Activated naive CD4-positive, alpha-beta T cell treated with anti-CD3 and anti-CD28 coated beads for 36 hours (primary cell): ENCODE data around the gene RC3H1. TPM values are rescaled to one million over a fixed set of nuclear protein-coding genes. Genes with fewer than 3 reads are reported as not detected.
"Not testable (repeated sequence)": the region's sequence is repeated elsewhere in the genome, so short reads cannot be mapped to it uniquely, and the experiment has no call there.

ENCODE experiments used
- CTCF ChIA-PET: fragments of 350-600 bp; sonication (Branson Sonifier 250); formaldehyde crosslinking; loops from one replicate; lab custom pipeline; 2021; ENCODE audit warnings: antibody characterized with exemption; lab: Charles Lee
- DNase-seq: peaks from one replicate; pipeline ENCODE4 v3.0.0-alpha.2; 2020
- H3K27ac Mint-ChIP-seq: one replicate; pipeline ENCODE4 v1.8.0; 2021; ENCODE audit warnings: mild to moderate bottlenecking, mixed read lengths
- H3K27me3 Mint-ChIP-seq: one replicate; pipeline ENCODE4 v1.8.0; 2021; ENCODE audit warnings: low read depth, mixed read lengths
- H3K36me3 Mint-ChIP-seq: one replicate; pipeline ENCODE4 v1.8.0; 2021; ENCODE audit warnings: low read depth, mixed read lengths
- H3K4me1 Mint-ChIP-seq: one replicate; pipeline ENCODE4 v1.8.0; 2021; ENCODE audit warnings: low read depth, mixed read lengths
- H3K4me3 Mint-ChIP-seq: one replicate; pipeline ENCODE4 v1.8.0; 2021; ENCODE audit warnings: mild to moderate bottlenecking, moderate library complexity, mixed read lengths
- H3K9me3 Mint-ChIP-seq: one replicate; pipeline ENCODE4 v1.8.0; 2021; ENCODE audit warnings: mixed read lengths
- intact Hi-C: fragments of 100-400 bp; cut with micrococcal nuclease; formaldehyde crosslinking; loops from one replicate; pipeline ENCODE4 v1.15.1; 2023
- total RNA-seq, 2 experiments: library from RNA; stranded (reverse); gene quantifications; one replicate each; pipeline ENCODE4 v1.2.3, GENCODE V29; 2021

RC3H1 gene
- total RNA-seq, 2 experiments from 2014 or later = 24.2 to 27.1 TPM

- DNase-seq = no peak
- Mint-ChIP-seq H3K27me3 (no peaks in the 10 kb centered on the region), H3K36me3 (peaks cover 5% of the 10 kb centered on the region), H3K9me3 (no peaks in the 10 kb centered on the region), H3K4me1 (peaks cover 46% of the 10 kb centered on the region), H3K4me3 (no peak overlapping the region), H3K27ac (no peak overlapping the region)
- intact Hi-C loops = no loop called here
- CTCF ChIA-PET = interaction anchor here (0.7 kb wide), 1 partner anchor 611 kb away, joined by 4 read pairs; no protein-coding TSS in a partner anchor
Measured at GRCh38 chr1:174017231-174017970, 4.8 kb downstream of the RC3H1 start.

- no peak overlapping the region for H3K27ac Mint-ChIP-seq
- DNase-seq = no peak
- H3K4me3 Mint-ChIP-seq = no peak overlapping the region
- H3K27me3 Mint-ChIP-seq = no peaks in the 10 kb centered on the region
- intact Hi-C loops = loop anchor here (1.0 kb wide), 1 partner anchor 8 kb away; the partner anchor contains the start of gene RC3H1
- H3K9me3 Mint-ChIP-seq = peaks cover 1% of the 10 kb centered on the region
- CTCF ChIA-PET = no interaction called here
- peaks cover 51% of the 10 kb centered on the region for H3K4me1 Mint-ChIP-seq
- peaks cover 11% of the 10 kb centered on the region for H3K36me3 Mint-ChIP-seq
Measured at GRCh38 chr1:174013864-174014418, 8.2 kb downstream of the RC3H1 start.

GRCh38 chr1:174008979-174009378, 13.2 kb downstream of the RC3H1 start:
- Mint-ChIP-seq H3K36me3 (peaks cover 20% of the 10 kb centered on the region), H3K9me3 (peaks cover 1% of the 10 kb centered on the region), H3K27ac (peak overlapping the region; percentile 53), H3K4me1 (peaks cover 49% of the 10 kb centered on the region), H3K27me3 (no peaks in the 10 kb centered on the region), H3K4me3 (no peak overlapping the region)
- intact Hi-C loops = no loop called here
- CTCF ChIA-PET = no interaction called here
- no peak for DNase-seq

DNA sequence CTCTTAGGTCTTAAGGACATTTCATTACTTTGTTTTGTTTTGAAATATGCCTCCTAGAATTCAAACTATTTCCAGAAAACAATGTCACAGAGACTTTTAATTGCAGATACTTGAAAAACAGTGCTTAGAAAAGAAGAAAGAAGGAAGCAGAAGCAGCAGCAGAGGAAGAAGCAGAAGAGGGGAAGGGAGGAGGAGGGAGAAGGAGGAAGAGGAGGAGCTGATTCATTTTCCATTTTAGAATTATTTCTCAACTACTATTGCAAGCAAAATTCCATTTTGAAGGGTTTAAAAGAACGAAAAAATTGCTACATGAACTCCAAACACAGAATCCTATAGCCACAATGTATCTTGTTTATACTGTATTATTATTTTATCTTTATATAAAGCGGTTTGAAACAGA, 13.9 kb downstream of the RC3H1 start:
- H3K9me3 Mint-ChIP-seq = peaks cover 1% of the 10 kb centered on the region
- peaks cover 20% of the 10 kb centered on the region for H3K36me3 Mint-ChIP-seq
- no peak for DNase-seq
- H3K27me3 Mint-ChIP-seq = no peaks in the 10 kb centered on the region
- H3K4me1 Mint-ChIP-seq = peaks cover 47% of the 10 kb centered on the region
- no peak overlapping the region for H3K4me3 Mint-ChIP-seq
- peak overlapping the region; percentile 20 for H3K27ac Mint-ChIP-seq
- CTCF ChIA-PET = no interaction called here
- intact Hi-C loops = no loop called here

DNA sequence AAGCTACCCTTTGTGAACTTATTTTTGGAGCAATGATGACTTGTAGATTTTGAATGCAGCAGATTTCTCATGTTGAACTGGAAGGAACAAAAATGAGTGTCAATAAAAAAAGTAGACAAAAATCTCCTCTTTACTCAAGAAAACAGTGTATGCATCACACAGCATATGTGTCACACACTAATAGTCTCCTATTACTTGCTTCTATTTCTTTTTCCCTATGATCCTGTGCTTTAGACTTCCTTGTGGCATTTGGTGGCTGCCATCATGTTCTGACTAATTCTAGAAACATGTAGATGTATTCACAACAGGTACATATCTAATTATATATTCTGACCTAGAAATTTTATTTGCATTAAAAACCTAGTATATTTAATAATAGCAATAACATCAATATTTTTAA, 14.3 kb downstream of the RC3H1 start:
- Mint-ChIP-seq H3K4me3 (no peak overlapping the region), H3K36me3 (peaks cover 18% of the 10 kb centered on the region), H3K27ac (peak overlapping the region; percentile 20), H3K27me3 (no peaks in the 10 kb centered on the region), H3K9me3 (peaks cover 1% of the 10 kb centered on the region), H3K4me1 (peaks cover 47% of the 10 kb centered on the region)
- CTCF ChIA-PET = no interaction called here
- intact Hi-C loops = no loop called here
- DNase-seq = no peak

GRCh38 chr1:174005032-174005431, 17.1 kb downstream of the RC3H1 start:
- CTCF ChIA-PET = interaction anchor here (0.9 to 1.2 kb wide), 2 partner anchors 9 to 44 kb away, joined by 3 read pairs; no protein-coding TSS in a partner anchor
- Mint-ChIP-seq H3K36me3 (peaks cover 13% of the 10 kb centered on the region), H3K4me1 (peaks cover 57% of the 10 kb centered on the region), H3K9me3 (no peaks in the 10 kb centered on the region), H3K27ac (no peak overlapping the region), H3K27me3 (no peaks in the 10 kb centered on the region), H3K4me3 (no peak overlapping the region)
- intact Hi-C loops = no loop called here
- no peak for DNase-seq

- Mint-ChIP-seq H3K4me1 (peaks cover 51% of the 10 kb centered on the region), H3K27me3 (no peaks in the 10 kb centered on the region), H3K4me3 (no peak overlapping the region), H3K27ac (no peak overlapping the region), H3K36me3 (peaks cover 9% of the 10 kb centered on the region), H3K9me3 (no peaks in the 10 kb centered on the region)
- intact Hi-C loops = no loop called here
- CTCF ChIA-PET = no interaction called here
- no peak for DNase-seq
Measured at GRCh38 chr1:174003867-174004266, 18.3 kb downstream of the RC3H1 start.

- Mint-ChIP-seq H3K36me3 (no peaks in the 10 kb centered on the region), H3K9me3 (no peaks in the 10 kb centered on the region), H3K27me3 (no peaks in the 10 kb centered on the region), H3K4me3 (no peak overlapping the region), H3K4me1 (peaks cover 56% of the 10 kb centered on the region), H3K27ac (no peak overlapping the region)
- DNase-seq = no peak
- CTCF ChIA-PET = no interaction called here
- intact Hi-C loops = no loop called here
Measured at GRCh38 chr1:174001573-174001972, 20.6 kb downstream of the RC3H1 start.

DNA sequence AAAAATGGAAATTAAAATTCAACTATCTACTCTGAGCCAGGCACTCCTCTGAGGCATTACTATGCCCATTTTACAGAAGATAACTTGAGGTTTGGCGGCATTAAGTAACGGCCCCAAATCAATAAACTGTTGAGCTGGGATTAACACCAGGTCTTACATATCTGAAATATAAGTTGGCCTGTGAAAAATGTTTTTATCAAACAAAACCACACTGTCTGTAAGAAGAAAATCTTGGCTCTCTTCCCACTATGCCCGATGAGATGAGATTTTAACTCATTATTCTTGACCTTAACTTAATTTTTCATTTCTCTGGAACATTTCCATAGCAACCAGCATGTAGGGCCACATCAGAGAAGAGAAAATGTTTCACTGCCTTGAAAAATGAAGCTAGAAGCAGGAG, 21.8 kb downstream of the RC3H1 start:
- intact Hi-C loops = no loop called here
- DNase-seq = no peak
- Mint-ChIP-seq H3K4me1 (peaks cover 51% of the 10 kb centered on the region), H3K27me3 (no peaks in the 10 kb centered on the region), H3K9me3 (no peaks in the 10 kb centered on the region), H3K36me3 (no peaks in the 10 kb centered on the region), H3K4me3 (no peak overlapping the region), H3K27ac (no peak overlapping the region)
- CTCF ChIA-PET = no interaction called here

DNA sequence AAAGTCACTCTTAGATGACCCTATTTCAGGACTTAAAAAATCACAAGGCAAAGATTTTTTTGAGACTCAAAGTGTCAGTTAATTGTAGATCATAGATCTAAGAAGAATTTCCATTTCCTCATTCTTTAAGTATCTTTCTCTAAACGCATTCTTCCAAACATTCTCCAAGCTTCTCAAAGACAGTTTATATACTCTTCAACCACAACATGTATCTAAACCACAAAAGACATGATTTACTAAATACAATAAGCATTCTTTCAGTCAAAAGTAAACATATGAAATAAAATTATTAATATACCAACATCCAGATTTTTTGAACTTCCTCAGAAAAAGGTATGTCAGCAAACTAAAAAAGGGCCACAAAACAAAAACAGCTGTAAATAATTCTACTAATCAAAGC, 24.4 kb downstream of the RC3H1 start:
- peaks cover 1% of the 10 kb centered on the region for H3K36me3 Mint-ChIP-seq
- H3K4me3 Mint-ChIP-seq = no peak overlapping the region
- H3K27ac Mint-ChIP-seq = no peak overlapping the region
- DNase-seq = no peak
- no peaks in the 10 kb centered on the region for H3K27me3 Mint-ChIP-seq
- peaks cover 47% of the 10 kb centered on the region for H3K4me1 Mint-ChIP-seq
- intact Hi-C loops = no loop called here
- CTCF ChIA-PET = no interaction called here
- H3K9me3 Mint-ChIP-seq = no peaks in the 10 kb centered on the region

- Mint-ChIP-seq H3K36me3 (peaks cover 7% of the 10 kb centered on the region), H3K4me1 (peaks cover 39% of the 10 kb centered on the region), H3K9me3 (no peaks in the 10 kb centered on the region), H3K27ac (no peak overlapping the region), H3K4me3 (no peak overlapping the region), H3K27me3 (no peaks in the 10 kb centered on the region)
- no peak for DNase-seq
- intact Hi-C loops = no loop called here
- CTCF ChIA-PET = interaction anchor here (1.2 kb wide), 1 partner anchor 8 kb away, joined by 3 read pairs; no protein-coding TSS in a partner anchor
Measured at GRCh38 chr1:173996995-173997394, 25.2 kb downstream of the RC3H1 start.

DNA sequence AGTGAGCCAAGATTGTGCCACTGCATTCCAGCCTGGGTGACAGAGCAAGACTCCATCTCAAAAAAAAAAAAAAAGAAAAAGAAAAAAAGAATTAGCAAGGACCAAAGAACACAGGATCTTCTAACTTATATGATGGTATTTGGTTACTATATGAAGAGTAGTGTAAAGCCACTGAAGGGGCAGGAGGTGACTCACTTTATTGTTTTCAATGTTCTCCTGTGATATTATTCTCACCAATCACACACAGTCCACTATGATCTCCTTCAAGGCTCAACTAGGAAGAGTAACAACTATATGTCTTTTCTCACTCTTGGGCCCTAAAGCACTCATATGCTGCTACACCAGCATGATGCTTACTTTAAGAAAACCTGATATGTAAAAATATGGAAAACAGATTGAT, 26.7 kb downstream of the RC3H1 start:
- no peaks in the 10 kb centered on the region for H3K27me3 Mint-ChIP-seq
- peaks cover 26% of the 10 kb centered on the region for H3K4me1 Mint-ChIP-seq
- H3K36me3 Mint-ChIP-seq = peaks cover 12% of the 10 kb centered on the region
- no peak overlapping the region for H3K27ac Mint-ChIP-seq
- intact Hi-C loops = loop anchor here (2.0 kb wide), 1 partner anchor 27 kb away; the partner anchor contains the start of gene RC3H1
- DNase-seq = no peak
- no peaks in the 10 kb centered on the region for H3K9me3 Mint-ChIP-seq
- H3K4me3 Mint-ChIP-seq = no peak overlapping the region
- CTCF ChIA-PET = no interaction called here

DNA sequence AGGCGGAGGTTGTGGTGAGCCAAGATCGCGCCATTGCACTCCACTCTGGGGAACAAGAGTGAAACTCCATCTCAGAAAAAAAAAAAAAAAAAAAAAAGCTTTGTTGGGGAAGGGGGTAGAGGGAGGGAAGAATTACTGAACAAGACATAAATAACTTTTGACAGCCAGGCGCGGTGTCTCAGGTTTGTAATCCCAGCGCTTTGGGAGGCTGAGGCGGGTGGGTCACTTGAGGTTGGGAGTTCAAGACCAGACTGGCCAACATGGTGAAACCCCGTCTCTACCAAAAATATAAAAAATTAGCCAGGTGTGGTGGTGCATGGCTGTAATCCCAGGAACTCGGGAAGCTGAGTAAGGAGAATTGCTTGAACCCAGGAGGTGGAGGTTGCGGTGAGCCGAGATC, 28.2 kb downstream of the RC3H1 start:
- H3K9me3 Mint-ChIP-seq, DNase-seq, CTCF ChIA-PET, H3K27me3 Mint-ChIP-seq, H3K27ac Mint-ChIP-seq, H3K4me3 Mint-ChIP-seq: not testable (repeated sequence)
- intact Hi-C loops = loop anchor here (2.0 kb wide), 1 partner anchor 29 kb away; the partner anchor contains the start of gene RC3H1
- Mint-ChIP-seq H3K4me1 (peaks cover 19% of the 10 kb centered on the region), H3K36me3 (peaks cover 14% of the 10 kb centered on the region)
